IMR-90 (cell line): ENCODE results near the gene SOS1.
"Not testable (repeated sequence)": the region's sequence is repeated elsewhere in the genome, so short reads cannot be mapped to it uniquely, and the experiment has no call there.

ENCODE experiments used
- ELK1 ChIP-seq: fragments of 150-350 bp; IDR thresholded peaks from 2 replicates; pipeline ENCODE4 v1.6.1; 2016; ENCODE audit warnings: low read depth, mild to moderate bottlenecking, low read length, moderate library complexity, borderline replicate concordance
- MAZ ChIP-seq: IDR thresholded peaks from 2 replicates; pipeline ENCODE4 v1.6.1; 2012; ENCODE audit warnings: low read depth, mild to moderate bottlenecking, low read length, improper control_type of control experiment, moderate library complexity, borderline replicate concordance
- MXI1 ChIP-seq: IDR thresholded peaks from 2 replicates; pipeline ENCODE4 v1.6.1; 2012; ENCODE audit warnings: low read depth, mild to moderate bottlenecking, low read length, moderate library complexity, borderline replicate concordance
- POLR2A ChIP-seq: IDR thresholded peaks from 2 replicates; pipeline ENCODE4 v1.6.1; 2012; ENCODE audit warnings: mild to moderate bottlenecking, low read depth, low read length
- RAD21 ChIP-seq: IDR thresholded peaks from 2 replicates; pipeline ENCODE4 v1.6.1; 2012; ENCODE audit warnings: low read length, improper control_type of control experiment
- RCOR1 ChIP-seq: IDR thresholded peaks from 2 replicates; pipeline ENCODE4 v1.6.1; 2012; ENCODE audit warnings: mild to moderate bottlenecking, low read length, improper control_type of control experiment; ENCODE audit not compliant: insufficient replicate concordance
- TF ChIP-seq, protein P1 (sequence below): conservative IDR thresholded peaks from 2 replicates; pipeline ENCODE4 v1.5.1; 2012; ENCODE audit warnings: mild to moderate bottlenecking, low read depth, low read length, improper control_type of control experiment
- TF ChIP-seq, protein P2 (sequence below): fragments of 150-350 bp; IDR thresholded peaks from 2 replicates; pipeline ENCODE4 v1.6.1; 2017; ENCODE audit warnings: mild to moderate bottlenecking, antibody characterized with exemption, low read length, low read depth

DNA sequence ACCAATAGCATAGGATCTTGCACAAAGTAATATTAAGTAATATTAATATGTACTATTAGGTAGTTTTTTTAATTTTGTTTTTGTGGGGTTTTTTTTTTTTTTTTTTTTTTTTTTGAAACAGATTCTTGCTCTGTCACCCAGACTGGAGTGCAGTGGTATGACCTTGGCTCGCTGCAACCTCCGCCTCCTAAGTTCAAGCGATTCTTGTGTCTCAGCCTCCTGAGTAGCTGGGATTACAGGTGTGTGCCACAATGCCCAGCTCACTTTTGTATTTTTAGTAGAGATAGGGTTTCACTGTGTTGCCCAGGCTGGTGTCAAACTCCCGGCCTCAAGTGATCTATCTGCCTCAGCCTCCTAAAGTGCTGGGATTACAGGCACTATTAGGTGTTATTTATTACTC, 34.7 kb upstream of the SOS1 start:
- TF ChIP-seq MAZ, POLR2A, ELK1, RAD21, MXI1, RCOR1: not testable (repeated sequence)
- TF ChIP-seq, protein P1, sequence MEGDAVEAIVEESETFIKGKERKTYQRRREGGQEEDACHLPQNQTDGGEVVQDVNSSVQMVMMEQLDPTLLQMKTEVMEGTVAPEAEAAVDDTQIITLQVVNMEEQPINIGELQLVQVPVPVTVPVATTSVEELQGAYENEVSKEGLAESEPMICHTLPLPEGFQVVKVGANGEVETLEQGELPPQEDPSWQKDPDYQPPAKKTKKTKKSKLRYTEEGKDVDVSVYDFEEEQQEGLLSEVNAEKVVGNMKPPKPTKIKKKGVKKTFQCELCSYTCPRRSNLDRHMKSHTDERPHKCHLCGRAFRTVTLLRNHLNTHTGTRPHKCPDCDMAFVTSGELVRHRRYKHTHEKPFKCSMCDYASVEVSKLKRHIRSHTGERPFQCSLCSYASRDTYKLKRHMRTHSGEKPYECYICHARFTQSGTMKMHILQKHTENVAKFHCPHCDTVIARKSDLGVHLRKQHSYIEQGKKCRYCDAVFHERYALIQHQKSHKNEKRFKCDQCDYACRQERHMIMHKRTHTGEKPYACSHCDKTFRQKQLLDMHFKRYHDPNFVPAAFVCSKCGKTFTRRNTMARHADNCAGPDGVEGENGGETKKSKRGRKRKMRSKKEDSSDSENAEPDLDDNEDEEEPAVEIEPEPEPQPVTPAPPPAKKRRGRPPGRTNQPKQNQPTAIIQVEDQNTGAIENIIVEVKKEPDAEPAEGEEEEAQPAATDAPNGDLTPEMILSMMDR, result not testable (repeated sequence)
- TF ChIP-seq, protein P2, sequence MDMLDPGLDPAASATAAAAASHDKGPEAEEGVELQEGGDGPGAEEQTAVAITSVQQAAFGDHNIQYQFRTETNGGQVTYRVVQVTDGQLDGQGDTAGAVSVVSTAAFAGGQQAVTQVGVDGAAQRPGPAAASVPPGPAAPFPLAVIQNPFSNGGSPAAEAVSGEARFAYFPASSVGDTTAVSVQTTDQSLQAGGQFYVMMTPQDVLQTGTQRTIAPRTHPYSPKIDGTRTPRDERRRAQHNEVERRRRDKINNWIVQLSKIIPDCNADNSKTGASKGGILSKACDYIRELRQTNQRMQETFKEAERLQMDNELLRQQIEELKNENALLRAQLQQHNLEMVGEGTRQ, result not testable (repeated sequence)
